DMS 273 (cell line): ENCODE results near the gene PTPRD.
"Not testable (repeated sequence)": the region's sequence is repeated elsewhere in the genome, so short reads cannot be mapped to it uniquely, and the experiment has no call there.

Experiments
- DNase-seq: peaks from one replicate; lab custom pipeline; 2025; ENCODE audit not compliant: unreplicated experiment; lab: John Stamatoyannopoulos, UW

Gene PTPRD

DNA sequence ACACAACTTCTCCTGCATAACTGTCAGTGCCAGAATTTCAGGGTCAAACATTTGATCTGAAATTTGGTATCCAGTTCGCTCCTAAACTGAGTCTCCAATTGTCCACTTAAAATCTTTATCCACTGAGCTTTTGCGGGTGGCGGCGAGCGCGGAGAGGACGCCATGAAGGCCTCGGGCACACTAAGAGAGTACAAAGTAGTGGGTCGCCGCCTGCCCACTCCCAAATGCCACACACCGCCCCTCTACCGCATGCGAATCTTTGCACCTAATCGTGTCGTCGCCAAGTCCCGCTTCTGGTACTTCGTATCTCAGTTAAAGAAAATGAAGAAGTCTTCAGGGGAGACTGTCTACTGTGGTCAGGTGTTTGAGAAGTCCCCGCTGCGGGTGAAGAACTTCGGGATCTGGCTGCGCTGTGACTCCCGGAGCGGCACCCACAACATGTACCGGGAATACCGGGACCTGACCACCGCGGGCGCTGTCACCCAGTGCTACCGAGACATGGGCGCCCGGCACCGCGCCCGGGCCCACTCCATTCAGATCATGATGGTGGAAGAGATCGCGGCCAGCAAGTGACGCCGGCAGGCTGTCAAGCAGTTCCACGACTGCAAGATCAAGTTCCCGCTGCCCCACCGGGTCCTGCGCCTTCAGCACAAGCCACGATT, 1899.5 kb downstream of the PTPRD start:
- DNase-seq, result no peak

DNA sequence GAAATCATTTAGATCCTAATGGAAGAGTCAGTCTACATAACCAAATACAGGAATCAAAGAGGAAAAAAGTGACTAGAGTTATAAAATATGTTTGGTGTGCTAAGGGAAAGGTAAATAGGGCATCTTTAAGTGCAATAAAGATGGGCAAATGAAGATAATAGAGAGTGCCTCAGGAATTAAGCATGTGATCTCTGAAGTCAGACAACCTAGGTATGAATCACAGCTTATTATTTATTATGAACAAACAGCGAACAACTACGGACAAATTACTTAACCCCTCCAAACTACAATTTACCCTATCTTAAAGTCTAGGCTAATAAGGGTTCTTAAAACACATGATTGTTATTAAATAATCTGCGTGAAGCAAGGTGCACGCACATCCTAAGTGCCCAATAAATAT, 1903.1 kb downstream of the PTPRD start:
- DNase-seq, result no peak

GRCh38 chr9:8708728-8709127, 1904.1 kb downstream of the PTPRD start:
- no peak for DNase-seq

DNA sequence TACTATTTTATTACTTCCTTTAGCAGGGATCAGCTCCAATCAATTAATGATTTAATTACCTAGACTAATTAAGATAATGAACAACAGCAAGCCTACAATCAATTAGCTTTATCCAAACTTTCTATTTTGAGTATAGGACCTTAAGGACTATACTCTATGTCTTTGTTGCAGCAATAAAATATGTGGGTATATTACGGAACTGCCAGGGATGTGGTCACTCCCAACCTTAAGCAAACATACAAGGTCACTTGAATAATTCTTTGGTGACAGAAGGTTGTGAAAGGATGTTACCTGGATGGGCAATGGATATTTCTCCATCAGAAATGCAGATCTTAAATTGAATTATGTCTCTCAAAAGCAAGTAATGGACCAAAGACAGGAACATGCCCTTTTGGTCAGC, 1905.8 kb downstream of the PTPRD start:
- DNase-seq, result no peak

DNA sequence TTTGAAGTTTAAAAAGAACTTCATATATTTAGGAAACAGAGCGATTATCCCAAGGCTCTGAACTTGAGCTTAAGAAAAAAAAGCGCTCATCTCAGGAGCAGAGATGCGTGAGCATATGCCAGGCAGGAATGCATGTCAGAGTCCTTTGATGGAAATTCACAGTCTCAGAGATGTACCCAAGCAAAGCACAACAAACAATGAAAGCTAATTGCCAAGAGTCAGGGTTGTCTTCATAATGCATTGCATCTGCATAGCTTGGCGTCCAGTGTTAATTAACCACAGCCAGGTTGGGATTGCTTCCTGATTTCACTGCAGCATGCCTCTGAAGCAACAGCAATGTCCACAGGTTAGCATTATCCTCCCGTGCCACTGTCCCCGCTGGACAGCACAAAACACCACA, 1906.3 kb downstream of the PTPRD start:
- DNase-seq, result no peak

DNA sequence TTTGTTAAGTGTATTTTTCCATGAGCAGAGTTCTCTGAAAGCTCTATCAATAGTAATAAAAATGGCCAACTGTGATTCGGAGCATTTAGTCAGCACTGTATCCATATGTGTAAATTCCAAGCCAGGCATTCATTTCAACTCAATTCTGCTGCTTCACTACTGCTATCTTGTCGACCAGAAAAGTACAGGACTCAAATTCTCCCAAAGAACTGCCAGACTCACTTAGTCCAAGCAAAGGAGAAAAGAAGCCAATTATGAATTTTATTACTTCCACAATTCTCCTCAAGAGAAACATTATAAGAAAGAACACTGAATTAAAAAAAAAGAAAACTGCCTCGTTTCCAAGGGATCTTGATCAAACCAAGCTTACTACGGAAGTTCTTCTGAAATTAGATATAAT, 1906.9 kb downstream of the PTPRD start:
- DNase-seq, result no peak

DNA sequence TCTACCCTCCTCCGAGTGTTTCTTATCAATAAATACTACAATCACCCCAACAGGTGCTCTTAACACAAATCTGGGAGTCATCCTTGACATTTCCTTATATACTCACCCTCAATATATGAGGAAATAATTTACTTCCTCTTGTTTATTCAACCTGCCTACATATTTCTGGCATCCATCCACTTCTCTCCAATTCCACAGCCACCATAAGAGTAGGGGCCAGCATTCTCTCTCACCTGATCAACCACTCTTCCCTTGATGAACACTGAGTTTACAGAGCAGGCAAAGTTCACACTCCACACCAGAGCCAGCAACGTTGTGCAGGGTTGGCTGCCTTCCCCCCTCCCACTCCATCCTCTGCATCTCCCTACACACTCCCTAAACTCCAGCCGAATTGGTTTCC, 1908.9 kb downstream of the PTPRD start:
- no peak for DNase-seq

- no peak for DNase-seq
These were observed 1910.9 kb downstream of the PTPRD start for GRCh38 chr9:8701904-8702303.

- not testable (repeated sequence) for DNase-seq
These were observed 1915.2 kb downstream of the PTPRD start for GRCh38 chr9:8697565-8697964.

DNA sequence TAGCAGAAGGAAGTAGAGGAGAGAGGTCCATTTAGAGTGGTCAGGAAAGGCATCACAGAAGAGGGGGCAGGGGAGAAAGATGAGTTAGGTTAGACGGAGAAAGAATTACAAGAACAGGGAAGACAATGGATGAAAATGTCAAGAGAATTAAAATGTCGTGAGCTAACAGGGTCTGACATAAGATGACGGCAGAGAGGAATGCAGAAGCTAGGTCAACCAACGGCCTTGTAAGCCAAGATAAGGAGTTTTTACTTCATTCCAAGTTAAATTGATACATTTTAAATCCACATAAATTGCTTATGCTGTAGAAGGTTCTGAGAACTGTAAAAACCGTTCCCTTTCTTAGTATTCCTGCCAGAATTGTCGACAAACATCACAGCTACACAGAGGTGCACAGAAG, 1916.3 kb downstream of the PTPRD start:
- no peak for DNase-seq

DNA sequence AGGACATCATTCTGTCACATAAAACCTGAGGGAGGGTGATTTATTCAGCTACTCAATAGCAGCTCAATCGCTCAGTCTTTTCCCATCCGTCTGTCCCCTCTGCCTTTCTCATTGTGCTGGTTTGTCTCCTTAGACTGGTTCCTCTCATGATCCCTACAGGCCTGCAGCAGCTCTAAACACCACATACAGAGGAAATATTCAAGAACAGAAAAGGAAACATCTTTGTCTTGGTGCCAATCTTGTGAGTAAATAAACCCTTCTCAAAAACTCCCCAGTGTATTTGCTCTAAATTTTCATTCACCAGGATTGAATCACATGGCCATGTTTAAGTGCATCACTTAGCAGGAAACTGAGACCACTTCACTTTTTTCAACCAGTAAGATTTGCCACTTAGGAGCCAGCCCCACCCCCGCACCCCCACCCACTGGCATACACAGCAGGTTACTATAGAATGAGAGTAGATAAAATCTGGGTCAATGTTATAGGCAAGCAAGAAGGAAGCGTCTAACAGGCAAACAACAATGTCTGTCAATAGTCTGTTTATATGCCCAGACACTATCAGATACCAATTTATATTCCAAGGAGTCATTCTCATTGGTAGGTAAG, 1917.7 kb downstream of the PTPRD start:
- no peak for DNase-seq

- no peak for DNase-seq
These were observed 1919.3 kb downstream of the PTPRD start for GRCh38 chr9:8693464-8693863.

DNA sequence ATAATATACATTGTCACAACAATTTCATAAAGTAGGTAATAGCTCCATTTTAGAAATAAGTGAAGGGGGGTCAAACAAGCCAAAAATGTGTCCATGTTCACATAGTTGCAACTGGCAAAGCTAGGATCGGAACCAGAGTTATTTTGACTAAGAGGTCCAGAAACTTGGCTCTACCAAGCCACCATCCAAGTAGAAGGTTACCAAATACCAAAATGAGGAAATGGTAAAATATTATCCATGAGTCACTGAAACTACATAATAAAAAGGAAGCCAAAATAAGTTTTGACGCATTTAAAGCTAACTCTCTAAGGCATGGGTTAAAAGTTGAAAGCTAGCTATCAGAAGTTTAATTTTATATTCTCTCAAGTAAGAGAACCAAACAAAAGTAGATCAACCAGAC, 1926.3 kb downstream of the PTPRD start:
- no peak for DNase-seq

DNA sequence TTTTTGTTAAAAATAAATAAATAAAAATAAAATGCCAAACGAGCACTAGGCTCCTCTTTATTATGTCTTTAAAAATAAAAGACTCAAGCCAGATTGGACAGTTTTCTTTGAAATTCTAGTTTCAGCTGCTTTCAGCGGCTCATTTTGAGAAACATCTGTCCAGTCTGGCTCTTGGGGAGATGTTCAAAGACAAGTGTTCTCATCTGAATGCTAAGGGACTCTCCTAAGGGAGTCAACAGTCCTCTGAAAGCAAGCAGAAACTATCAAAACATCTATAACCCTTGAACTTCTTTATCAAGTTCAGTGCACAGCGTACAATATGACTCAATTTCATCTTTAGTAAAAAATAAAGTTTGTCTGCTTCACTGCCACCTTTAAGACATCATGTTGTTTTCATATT, 1927.0 kb downstream of the PTPRD start:
- no peak for DNase-seq

DNA sequence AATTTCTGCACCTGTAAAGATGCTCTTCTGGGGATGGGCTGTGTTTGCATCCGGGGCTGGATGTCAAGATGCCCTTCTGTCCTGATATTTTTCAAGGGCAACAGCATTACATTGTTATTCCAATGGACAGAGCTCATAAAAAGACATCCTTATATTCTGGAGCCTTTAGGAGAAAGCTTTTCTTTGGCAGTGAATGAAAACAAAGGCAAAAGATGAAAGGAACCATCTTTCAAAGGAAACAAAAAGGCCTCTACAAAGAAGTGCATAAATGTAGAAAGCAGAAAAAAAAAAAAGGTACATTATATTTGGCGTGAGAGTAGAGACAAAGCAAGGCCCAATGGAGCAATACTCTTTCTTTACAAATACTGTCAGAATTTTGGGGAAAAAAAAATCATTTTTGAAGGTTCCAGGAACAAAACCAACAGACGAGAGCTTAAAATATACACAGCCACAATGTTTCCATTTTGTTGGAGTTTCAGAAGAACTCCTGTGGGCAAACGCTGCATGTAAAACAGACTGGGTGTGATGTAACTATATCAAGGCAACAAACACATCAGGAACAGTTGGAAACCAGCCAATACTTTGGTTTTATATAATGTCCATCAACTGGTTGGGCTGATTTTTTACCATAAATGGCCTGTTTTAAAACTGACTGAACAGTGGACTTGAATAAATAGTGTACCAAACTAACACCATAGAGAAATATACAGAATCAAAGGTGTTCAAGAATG, 1927.7 kb downstream of the PTPRD start:
- DNase-seq, result peak; percentile 20

- DNase-seq, result no peak
These were observed 1929.3 kb downstream of the PTPRD start for GRCh38 chr9:8683496-8683895.

GRCh38 chr9:8680658-8681057, 1932.1 kb downstream of the PTPRD start:
- DNase-seq, result no peak

DNA sequence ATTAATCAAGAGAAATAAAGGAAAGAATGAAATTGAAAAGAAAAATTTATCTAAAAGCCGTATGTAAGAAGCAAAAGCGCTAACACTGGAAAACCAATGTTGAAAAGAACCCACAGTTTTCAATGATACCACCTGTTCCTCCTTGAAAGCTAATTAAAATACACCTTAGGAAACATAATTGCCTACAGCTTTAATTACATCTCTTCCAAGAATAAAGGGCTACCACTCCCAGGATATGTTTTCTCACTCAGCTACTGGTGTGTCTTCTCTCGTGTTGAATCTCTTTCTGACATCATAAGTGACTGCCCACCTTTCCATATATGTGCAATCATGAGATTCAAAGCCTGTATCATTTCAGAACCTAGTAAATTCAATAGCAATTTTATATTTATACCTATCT, 1932.6 kb downstream of the PTPRD start:
- DNase-seq, result no peak

- DNase-seq, result no peak
These were observed 1933.4 kb downstream of the PTPRD start for GRCh38 chr9:8679371-8679822.

- DNase-seq, result no peak
These were observed 1935.1 kb downstream of the PTPRD start for GRCh38 chr9:8677741-8678140.

DNA sequence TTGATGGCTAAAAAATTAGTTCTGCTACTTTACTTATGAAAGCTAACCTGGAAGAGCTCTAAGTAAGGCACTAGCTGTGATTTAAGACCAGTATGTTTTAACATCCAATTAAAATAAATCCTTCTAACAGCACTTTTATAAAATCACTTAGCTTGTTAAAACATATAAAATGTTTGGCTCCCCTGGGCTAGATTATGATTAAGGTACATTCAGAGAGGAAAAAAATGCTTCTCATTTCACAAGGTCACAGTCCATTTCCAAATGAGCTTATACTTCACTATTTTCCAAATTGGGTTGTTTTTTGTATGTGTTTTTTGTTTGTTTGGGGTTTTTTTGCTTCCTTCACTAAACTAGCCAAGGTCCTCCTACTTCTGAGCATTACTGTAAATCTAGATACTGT, 1938.3 kb downstream of the PTPRD start:
- no peak for DNase-seq

- DNase-seq, result no peak
These were observed 1939.0 kb downstream of the PTPRD start for GRCh38 chr9:8673830-8674229.
